ENCODE results near the gene RPL36.
A peak's percentile ranks its signal among the peaks of the same experiment; 100 is the strongest.

The RPL36 gene

DNA sequence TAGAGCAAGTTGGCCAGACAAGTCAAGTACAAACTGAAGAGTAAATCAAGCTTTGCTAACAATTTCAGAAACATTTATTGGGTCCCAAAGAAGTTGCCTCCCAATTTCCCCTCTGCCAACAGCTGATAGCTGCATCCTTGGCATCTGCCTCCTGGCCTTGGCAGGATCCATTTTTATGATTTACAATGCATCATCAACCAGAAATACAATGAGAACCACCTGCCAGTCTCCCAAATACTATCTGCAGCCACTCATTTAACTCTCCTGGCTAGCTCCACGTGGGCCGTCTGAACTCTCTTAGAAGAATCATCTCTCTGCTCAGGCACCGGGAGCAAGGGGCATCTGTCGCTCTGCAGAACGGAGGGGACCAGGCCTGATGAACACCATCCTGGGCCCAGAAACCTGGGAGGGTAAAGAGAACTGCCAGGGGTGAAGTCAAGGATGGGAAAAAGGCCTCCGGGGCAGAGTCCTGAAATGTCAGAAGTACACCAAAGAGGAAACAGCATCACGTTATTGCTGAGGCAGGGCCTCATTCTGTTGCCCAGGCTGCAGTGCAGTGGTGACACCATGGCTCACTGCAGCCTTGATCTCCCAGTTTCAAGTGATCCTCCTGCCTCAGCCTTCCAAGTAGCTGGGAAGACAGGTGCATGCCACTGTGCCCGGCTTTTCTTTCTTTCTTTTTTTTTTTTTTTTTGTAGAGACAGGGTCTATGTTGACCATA is 27.3 kb downstream of the RPL36 start:
- TF ChIP-seq, protein P1, sequence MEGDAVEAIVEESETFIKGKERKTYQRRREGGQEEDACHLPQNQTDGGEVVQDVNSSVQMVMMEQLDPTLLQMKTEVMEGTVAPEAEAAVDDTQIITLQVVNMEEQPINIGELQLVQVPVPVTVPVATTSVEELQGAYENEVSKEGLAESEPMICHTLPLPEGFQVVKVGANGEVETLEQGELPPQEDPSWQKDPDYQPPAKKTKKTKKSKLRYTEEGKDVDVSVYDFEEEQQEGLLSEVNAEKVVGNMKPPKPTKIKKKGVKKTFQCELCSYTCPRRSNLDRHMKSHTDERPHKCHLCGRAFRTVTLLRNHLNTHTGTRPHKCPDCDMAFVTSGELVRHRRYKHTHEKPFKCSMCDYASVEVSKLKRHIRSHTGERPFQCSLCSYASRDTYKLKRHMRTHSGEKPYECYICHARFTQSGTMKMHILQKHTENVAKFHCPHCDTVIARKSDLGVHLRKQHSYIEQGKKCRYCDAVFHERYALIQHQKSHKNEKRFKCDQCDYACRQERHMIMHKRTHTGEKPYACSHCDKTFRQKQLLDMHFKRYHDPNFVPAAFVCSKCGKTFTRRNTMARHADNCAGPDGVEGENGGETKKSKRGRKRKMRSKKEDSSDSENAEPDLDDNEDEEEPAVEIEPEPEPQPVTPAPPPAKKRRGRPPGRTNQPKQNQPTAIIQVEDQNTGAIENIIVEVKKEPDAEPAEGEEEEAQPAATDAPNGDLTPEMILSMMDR (IDR thresholded peaks at IDR 0.05; ENCODE audit: low read depth, low read length, missing control alignments), result no peak
- peak overlapping the region; percentile 99 for H3K4me3 ChIP-seq (replicated peaks; ENCODE audit: low read depth, low read length)
- DNase-seq (ENCODE audit: extremely low read depth, low read depth), result no peak

DNA sequence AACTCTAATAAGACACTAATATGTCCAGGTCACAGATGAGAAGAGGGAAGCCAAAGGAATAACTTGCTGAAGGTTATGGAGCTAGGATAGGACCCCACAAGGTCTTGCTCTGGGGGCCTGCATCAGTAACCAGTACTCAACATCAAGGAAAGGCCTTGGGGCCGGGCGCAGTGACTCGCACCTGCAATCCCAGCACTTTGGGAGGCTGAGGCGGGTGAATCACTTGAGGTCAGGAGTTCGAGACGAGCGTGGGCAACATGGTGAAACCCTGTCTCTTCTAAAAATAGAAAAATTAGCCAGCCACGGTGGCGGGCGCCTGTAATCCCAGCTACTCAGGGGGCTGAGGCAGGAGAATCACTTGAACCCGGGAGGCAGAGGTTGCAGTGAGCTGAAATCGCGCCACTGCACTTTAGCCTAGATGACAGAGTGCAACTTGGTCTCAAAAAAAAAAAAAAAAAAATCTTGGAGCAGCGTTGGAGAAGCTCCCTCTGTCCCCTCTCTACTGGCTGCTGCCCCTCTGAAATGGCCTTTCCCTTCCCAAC is 28.0 kb downstream of the RPL36 start:
- peak overlapping the region; percentile 99 for H3K4me3 ChIP-seq (replicated peaks; ENCODE audit: low read depth, low read length)
- TF ChIP-seq, protein P1 (IDR thresholded peaks at IDR 0.05; ENCODE audit: low read depth, low read length, missing control alignments), result no peak
- no peak for DNase-seq (ENCODE audit: extremely low read depth, low read depth)

DNA sequence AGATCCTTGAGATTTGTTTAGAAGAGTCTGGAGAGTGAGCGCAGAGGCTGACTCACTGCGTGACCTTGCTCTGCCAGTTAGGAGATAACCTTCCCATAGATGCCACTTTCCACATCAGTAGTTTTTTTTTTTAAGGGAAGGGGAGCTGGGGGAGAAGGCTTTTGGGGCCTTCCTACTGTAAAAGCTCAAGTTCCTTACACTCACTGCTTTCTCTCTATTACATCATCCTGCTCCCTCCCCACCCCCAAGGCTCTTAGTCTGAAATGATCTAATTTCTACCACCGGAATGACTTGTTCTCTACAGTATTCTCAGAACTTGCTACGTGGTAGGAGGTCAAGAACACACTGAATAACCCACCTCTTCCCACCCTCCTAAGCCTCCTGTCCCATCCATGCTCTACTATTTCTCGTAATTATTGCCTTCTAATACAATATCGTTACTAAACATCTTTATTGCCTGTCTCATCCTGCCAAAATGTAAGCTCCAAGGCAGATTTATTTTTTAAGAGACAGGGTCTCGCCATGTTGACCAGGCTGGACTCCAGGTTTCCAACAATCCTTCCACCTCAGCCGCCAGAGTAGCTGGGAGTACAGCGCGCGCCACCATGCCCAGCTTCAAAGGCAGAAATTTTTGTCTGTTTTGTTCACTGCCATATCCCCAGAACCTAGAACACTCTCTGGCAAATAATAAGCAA is 28.6 kb downstream of the RPL36 start:
- DNase-seq (ENCODE audit: extremely low read depth, low read depth), result no peak
- TF ChIP-seq, protein P1 (IDR thresholded peaks at IDR 0.05; ENCODE audit: low read depth, low read length, missing control alignments), result no peak
- H3K4me3 ChIP-seq (replicated peaks; ENCODE audit: low read depth, low read length), result peak overlapping the region; percentile 99

DNA sequence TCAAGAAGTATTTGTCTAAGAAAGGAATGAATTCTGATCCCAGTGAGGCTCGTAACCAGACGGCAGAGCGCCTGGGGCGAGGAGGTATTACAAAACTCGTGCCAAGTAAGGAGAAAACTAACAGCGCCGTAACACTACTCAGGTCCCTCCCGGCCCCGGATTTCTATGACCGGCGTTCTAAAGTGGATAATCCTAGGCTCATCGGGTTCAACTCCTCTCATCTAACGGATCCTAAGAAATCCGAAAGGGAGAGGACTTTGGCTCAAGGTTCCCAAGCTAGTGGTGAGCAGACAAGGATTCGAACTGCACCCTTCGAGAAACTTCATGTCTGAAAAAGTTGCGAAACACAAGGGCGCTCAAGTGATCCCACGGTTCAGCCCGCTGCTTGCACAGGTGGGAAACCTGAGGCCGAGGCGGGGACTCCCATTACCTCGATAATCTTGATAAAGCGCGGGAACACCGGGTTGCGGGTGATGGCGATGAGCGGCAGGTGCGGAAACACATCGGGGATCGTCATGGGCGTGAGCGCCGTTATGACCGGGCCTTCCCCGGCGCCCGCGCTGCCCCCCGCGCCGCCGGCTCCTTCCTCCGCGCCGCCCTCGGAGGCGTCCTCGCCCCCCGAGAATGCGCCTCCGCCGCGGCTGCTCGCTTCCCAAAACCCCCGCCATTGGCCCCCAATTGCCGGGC is 29.3 kb downstream of the RPL36 start:
- peak overlapping the region; percentile 99 for H3K4me3 ChIP-seq (replicated peaks; ENCODE audit: low read depth, low read length)
- TF ChIP-seq, protein P1 (IDR thresholded peaks at IDR 0.05; ENCODE audit: low read depth, low read length, missing control alignments), result no peak
- DNase-seq (ENCODE audit: extremely low read depth, low read depth), result no peak

DNA sequence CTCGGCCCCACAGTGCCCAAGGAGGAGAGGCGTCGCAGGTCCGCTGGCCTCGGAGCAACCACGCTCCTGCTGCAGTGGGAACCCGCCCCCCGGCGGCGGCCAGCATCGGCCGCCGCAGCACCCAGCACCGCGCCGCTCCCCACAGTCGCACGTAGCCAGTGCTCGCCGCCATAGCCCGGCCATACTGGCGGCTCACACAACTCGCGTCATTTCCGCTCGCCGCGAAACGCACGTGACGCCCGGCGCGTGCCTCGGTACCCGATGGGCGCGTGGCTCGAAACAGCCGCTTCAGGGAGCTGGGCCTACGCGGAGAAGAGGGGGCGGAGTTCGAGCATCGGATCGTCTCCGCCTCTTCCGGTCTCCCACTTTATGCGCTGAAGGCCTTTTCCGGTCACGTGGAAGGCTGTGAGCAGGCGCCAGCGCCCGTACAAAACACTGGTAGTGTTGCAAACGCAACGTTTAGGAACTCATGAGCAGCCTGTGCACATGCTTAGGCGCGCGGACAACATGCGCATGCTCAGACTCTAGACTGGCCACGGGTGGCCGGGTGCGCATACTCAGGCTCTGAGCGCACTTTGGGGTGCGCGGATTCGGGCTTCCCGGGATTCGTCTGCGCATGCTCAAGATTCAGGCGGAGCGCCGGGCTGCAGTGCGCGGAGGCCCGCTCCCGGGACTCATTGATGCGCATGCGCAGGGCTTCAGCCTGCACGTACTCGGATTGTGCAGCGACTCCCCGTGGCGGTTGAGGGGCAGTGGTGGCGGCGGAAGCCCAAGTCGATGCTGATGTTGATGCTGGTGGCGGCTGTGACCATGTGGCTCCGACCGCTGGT is 30.1 kb downstream of the RPL36 start, which contains the start of the genes CATSPERD and LONP1:
TSS of gene CATSPERD (plus strand) at position 677 of the 830 bp plus-strand sequence. CDS start at position 778, 101 bp downstream.
TSS of gene LONP1 (minus strand) at position 186 of the 830 bp plus-strand sequence. CDS start at position 172, 14 bp downstream.
- H3K4me3 ChIP-seq (replicated peaks; ENCODE audit: low read depth, low read length), result peak within 1 kb of the TSS; percentile 99
- TF ChIP-seq, protein P1 (IDR thresholded peaks at IDR 0.05; ENCODE audit: low read depth, low read length, missing control alignments), result peak; percentile 89
- DNase-seq (ENCODE audit: extremely low read depth, low read depth), result peak; percentile 97

All from HFF-Myc (cell line).